GM18858 (cell line): ENCODE results near the gene HDAC10.

Experiments used
- ATAC-seq: cut with Tn5 transposase; IDR thresholded peaks from one replicate; pipeline ENCODE4 v1.9.1; 2021; ENCODE audit not compliant: unreplicated experiment

Gene HDAC10

GRCh38 chr22:50242406-50242949 is 8.6 kb downstream of the HDAC10 start:
- no peak for ATAC-seq

GRCh38 chr22:50238755-50239154 is 12.3 kb downstream of the HDAC10 start:
- ATAC-seq: no peak

GRCh38 chr22:50236731-50237409 is 14.2 kb downstream of the HDAC10 start:
- no peak for ATAC-seq

- no peak for ATAC-seq
Observed at GRCh38 chr22:50233223-50233622, 17.8 kb downstream of the HDAC10 start.

GRCh38 chr22:50232481-50233151 is 18.4 kb downstream of the HDAC10 start:
- no peak for ATAC-seq

GRCh38 chr22:50229370-50229769 is 21.7 kb downstream of the HDAC10 start:
- no peak for ATAC-seq

- no peak for ATAC-seq
Observed at GRCh38 chr22:50228366-50228765, 22.7 kb downstream of the HDAC10 start.

GRCh38 chr22:50227579-50228215 is 23.4 kb downstream of the HDAC10 start:
- ATAC-seq: no peak

- ATAC-seq: no peak
Observed at GRCh38 chr22:50226875-50227165, 24.2 kb downstream of the HDAC10 start.

- no peak for ATAC-seq
Observed at GRCh38 chr22:50226063-50226874, 24.8 kb downstream of the HDAC10 start.

- no peak for ATAC-seq
Observed at GRCh38 chr22:50225200-50225969, 25.7 kb downstream of the HDAC10 start.

GRCh38 chr22:50224071-50224470 is 27.0 kb downstream of the HDAC10 start:
- no peak for ATAC-seq

- ATAC-seq: no peak
Observed at GRCh38 chr22:50222508-50222907, 28.6 kb downstream of the HDAC10 start.

- ATAC-seq: no peak
Observed at GRCh38 chr22:50221410-50222300, 29.4 kb downstream of the HDAC10 start.

GRCh38 chr22:50220603-50221409 is 30.3 kb downstream of the HDAC10 start:
- ATAC-seq: no peak

GRCh38 chr22:50219800-50220602 is 31.1 kb downstream of the HDAC10 start:
- no peak for ATAC-seq

- ATAC-seq: no peak
Observed at GRCh38 chr22:50218996-50219727, 31.9 kb downstream of the HDAC10 start.
